GM23338 (cell line): Measurements from ENCODE around the gene TXNRD3. TPM values are rescaled to one million over a fixed set of nuclear protein-coding genes. Genes with fewer than 3 reads are reported as not detected.

ENCODE experiments used
- ATAC-seq: fragments of 200-7000 bp; cut with Tn5 transposase; 3 replicates; pipeline ENCODE4 v1.9.1; 2020
- DNase-seq: peaks from one replicate; pipeline ENCODE4 v3.0.0-alpha.2; 2015; ENCODE audit warnings: low spot score
- H2AFZ ChIP-seq: fragments of 200-600 bp; sonication (generic); 2 replicates; pipeline ENCODE4 v1.8.0; 2016; ENCODE audit warnings: antibody characterized with exemption, mild to moderate bottlenecking, moderate library complexity
- H3F3A ChIP-seq: fragments of 200-600 bp; sonication (generic); replicated peaks from 2 replicates; pipeline ENCODE4 v1.8.0; 2017; ENCODE audit warnings: antibody characterized with exemption, mixed run types, low read depth
- H3K27ac ChIP-seq: fragments of 200-600 bp; sonication (generic); 2 replicates; pipeline ENCODE4 v1.6.1; 2016; ENCODE audit warnings: low read depth
- H3K27me3 ChIP-seq: fragments of 200-600 bp; sonication (generic); 2 replicates; pipeline ENCODE4 v1.8.0; 2016; ENCODE audit warnings: mild to moderate bottlenecking, mixed run types, moderate library complexity; ENCODE audit not compliant: insufficient read depth
- H3K36me3 ChIP-seq: fragments of 200-600 bp; sonication (generic); 2 replicates; pipeline ENCODE4 v1.8.0; 2016; ENCODE audit warnings: mild to moderate bottlenecking; ENCODE audit not compliant: insufficient read depth
- H3K4me1 ChIP-seq: fragments of 200-600 bp; sonication (generic); 2 replicates; pipeline ENCODE4 v1.8.0; 2016; ENCODE audit warnings: mild to moderate bottlenecking, moderate library complexity; ENCODE audit not compliant: insufficient read depth
- H3K4me2 ChIP-seq: fragments of 200-600 bp; sonication (generic); 2 replicates; pipeline ENCODE4 v1.7.1; 2017; ENCODE audit warnings: mixed run types
- H3K4me3 ChIP-seq: fragments of 200-600 bp; sonication (generic); 2 replicates; pipeline ENCODE4 v1.6.1; 2016; ENCODE audit warnings: mixed run types
- H3K79me2 ChIP-seq: fragments of 200-600 bp; sonication (generic); replicated peaks from 2 replicates; pipeline ENCODE4 v1.8.0; 2017; ENCODE audit warnings: mild to moderate bottlenecking; ENCODE audit not compliant: insufficient read depth
- H3K9me2 ChIP-seq: fragments of 200-600 bp; sonication (generic); 2 replicates; pipeline ENCODE4 v1.8.0; 2017; ENCODE audit not compliant: insufficient read depth
- H4K20me1 ChIP-seq: fragments of 200-600 bp; sonication (generic); replicated peaks from 2 replicates; pipeline ENCODE4 v1.8.0; 2017; ENCODE audit warnings: mild to moderate bottlenecking; ENCODE audit not compliant: insufficient read depth
- H3K27ac Mint-ChIP-seq: 2 replicates; pipeline ENCODE4 v1.8.0; 2020; ENCODE audit warnings: inconsistent platforms, mild to moderate bottlenecking, moderate library complexity, mixed read lengths
- H3K27me3 Mint-ChIP-seq: 3 replicates; pipeline ENCODE4 v1.8.0; 2022; ENCODE audit warnings: low read depth, mild to moderate bottlenecking, moderate library complexity, mixed read lengths, inconsistent platforms; ENCODE audit not compliant: insufficient read depth, poor library complexity
- H3K36me3 Mint-ChIP-seq: 3 replicates; pipeline ENCODE4 v1.8.0; 2021; ENCODE audit warnings: low read depth, mild to moderate bottlenecking, inconsistent platforms, moderate library complexity, mixed read lengths
- H3K4me1 Mint-ChIP-seq: 3 replicates; pipeline ENCODE4 v1.8.0; 2020; ENCODE audit warnings: mild to moderate bottlenecking, inconsistent platforms, mixed read lengths
- H3K4me3 Mint-ChIP-seq: 3 replicates; pipeline ENCODE4 v1.8.0; 2021; ENCODE audit warnings: moderate library complexity, mild to moderate bottlenecking, inconsistent platforms, mixed read lengths
- H3K9me3 Mint-ChIP-seq: 3 replicates; pipeline ENCODE4 v1.8.0; 2020; ENCODE audit warnings: moderate library complexity, mild to moderate bottlenecking, inconsistent platforms, mixed read lengths
- CREB1 ChIP-seq: fragments of 250-450 bp; sonication (Bioruptor Pico); IDR thresholded peaks from 2 replicates; pipeline ENCODE4 v1.5.0; 2020; ENCODE audit warnings: low read depth, mild to moderate bottlenecking, moderate library complexity
- EZH2 ChIP-seq: fragments of 200-600 bp; sonication (generic); IDR thresholded peaks from one replicate; pipeline ENCODE4 v1.8.0; 2017; ENCODE audit warnings: antibody characterized with exemption, mild to moderate bottlenecking, low read depth; ENCODE audit not compliant: unreplicated experiment
- EZH2phosphoT487 ChIP-seq: fragments of 200-600 bp; sonication (generic); IDR thresholded peaks from one replicate; pipeline ENCODE4 v1.8.1; 2018; ENCODE audit warnings: antibody characterized with exemption; ENCODE audit not compliant: unreplicated experiment
- JUNB ChIP-seq: IDR thresholded peaks from one replicate; pipeline ENCODE4 v1.6.1; 2016; ENCODE audit warnings: antibody characterized with exemption; ENCODE audit not compliant: unreplicated experiment
- NANOG ChIP-seq: IDR thresholded peaks from 2 replicates; pipeline ENCODE4 v1.6.1; 2016; ENCODE audit warnings: antibody characterized with exemption, borderline replicate concordance
- POLR2AphosphoS5 ChIP-seq: IDR thresholded peaks from 2 replicates; pipeline ENCODE4 v1.6.1; 2016; ENCODE audit warnings: antibody characterized with exemption, low read depth
- STAT1 ChIP-seq: IDR thresholded peaks from one replicate; pipeline ENCODE4 v1.6.1; 2016; ENCODE audit warnings: antibody characterized with exemption; ENCODE audit not compliant: unreplicated experiment
- ZNF114 ChIP-seq: fragments of 250-450 bp; sonication (Bioruptor Pico); IDR thresholded peaks from 2 replicates; pipeline ENCODE4 v1.5.0; 2020; ENCODE audit warnings: mild to moderate bottlenecking, moderate library complexity
- ZNF331 ChIP-seq: fragments of 250-450 bp; sonication (Bioruptor Pico); IDR thresholded peaks from 2 replicates; pipeline ENCODE4 v1.5.0; 2020; ENCODE audit warnings: low read depth, mild to moderate bottlenecking, moderate library complexity
- ZNF462 ChIP-seq: fragments of 250-450 bp; sonication (Bioruptor Pico); IDR thresholded peaks from 2 replicates; pipeline ENCODE4 v1.5.0; 2020; ENCODE audit warnings: mild to moderate bottlenecking, moderate library complexity
- polyA plus RNA-seq: library from polyadenylated mRNA; unstranded; fragments of >200 nt; fragmentation: Nextera tagmentation; extraction: Ambion mirVana; gene quantifications from 2 replicates; pipeline ENCODE4 v1.2.1, GENCODE V29; 2016
- total RNA-seq: library from RNA; depleted of rRNA; stranded (reverse); fragments of >200 nt; shearing (Covaris generic); gene quantifications from 2 replicates; pipeline ENCODE4 v1.2.3, GENCODE V29; 2014
- TF ChIP-seq, protein P1 (sequence below), 2 experiments: fragments of 200-600 bp in 1 of 2; sonication (generic) in 1 of 2; conservative IDR thresholded peaks; 2 replicates each; pipeline versions ENCODE4 v1.5.1 to v1.6.1; 2016 to 2017; ENCODE audit warnings: antibody characterized with exemption in 2 of 2, low read depth in 2 of 2, mild to moderate bottlenecking in 2 of 2, moderate library complexity in 1 of 2
- TF ChIP-seq, protein P2 (sequence below): IDR thresholded peaks from one replicate; pipeline ENCODE4 v1.6.1; 2018; ENCODE audit warnings: antibody characterized with exemption; ENCODE audit not compliant: unreplicated experiment
- TF ChIP-seq, protein P3 (sequence below): IDR thresholded peaks from 2 replicates; pipeline ENCODE4 v1.6.1; 2016; ENCODE audit warnings: antibody characterized with exemption

The TXNRD3 gene
- total and polyA plus RNA-seq, 2 experiments from 2014 or later: 3.0 to 4.1 TPM

DNA sequence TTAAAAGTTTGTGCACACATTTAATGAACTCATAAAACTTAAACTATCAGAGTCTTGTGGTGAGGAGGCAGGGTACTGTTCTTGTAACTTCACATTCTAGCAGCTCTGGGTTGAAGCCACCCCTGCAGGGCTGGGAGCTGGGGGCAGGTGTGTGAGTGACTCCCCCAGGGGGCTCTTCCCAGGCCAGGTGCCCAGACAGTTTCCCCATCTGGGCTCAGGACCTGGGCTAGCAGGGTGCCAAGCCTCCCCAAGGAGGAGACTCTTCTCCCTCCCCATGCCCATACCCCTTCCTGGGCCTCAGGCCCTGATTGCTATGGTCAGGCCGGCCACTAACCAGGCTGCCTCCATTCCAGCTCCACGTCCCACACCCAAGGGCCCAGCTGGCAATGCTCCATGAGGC, 27.1 kb upstream of the TXNRD3 start:
- peaks cover 11% of the 10 kb centered on the region for H3K4me1 ChIP-seq
- no peaks in the 10 kb centered on the region for H3K9me2 ChIP-seq
- H4K20me1 ChIP-seq: no peaks in the 10 kb centered on the region
- Mint-ChIP-seq H3K36me3 (no peaks in the 10 kb centered on the region), H3K27me3 (peaks cover 19% of the 10 kb centered on the region), H3K27ac (no peak overlapping the region), H3K4me1 (peaks cover 34% of the 10 kb centered on the region), H3K4me3 (no peak overlapping the region), H3K9me3 (no peaks in the 10 kb centered on the region)
- H3K4me2 ChIP-seq: no peak overlapping the region
- no peaks in the 10 kb centered on the region for H3F3A ChIP-seq
- no peak for TF ChIP-seq ZNF114
- TF ChIP-seq JUNB: no peak
- TF ChIP-seq, protein P1, sequence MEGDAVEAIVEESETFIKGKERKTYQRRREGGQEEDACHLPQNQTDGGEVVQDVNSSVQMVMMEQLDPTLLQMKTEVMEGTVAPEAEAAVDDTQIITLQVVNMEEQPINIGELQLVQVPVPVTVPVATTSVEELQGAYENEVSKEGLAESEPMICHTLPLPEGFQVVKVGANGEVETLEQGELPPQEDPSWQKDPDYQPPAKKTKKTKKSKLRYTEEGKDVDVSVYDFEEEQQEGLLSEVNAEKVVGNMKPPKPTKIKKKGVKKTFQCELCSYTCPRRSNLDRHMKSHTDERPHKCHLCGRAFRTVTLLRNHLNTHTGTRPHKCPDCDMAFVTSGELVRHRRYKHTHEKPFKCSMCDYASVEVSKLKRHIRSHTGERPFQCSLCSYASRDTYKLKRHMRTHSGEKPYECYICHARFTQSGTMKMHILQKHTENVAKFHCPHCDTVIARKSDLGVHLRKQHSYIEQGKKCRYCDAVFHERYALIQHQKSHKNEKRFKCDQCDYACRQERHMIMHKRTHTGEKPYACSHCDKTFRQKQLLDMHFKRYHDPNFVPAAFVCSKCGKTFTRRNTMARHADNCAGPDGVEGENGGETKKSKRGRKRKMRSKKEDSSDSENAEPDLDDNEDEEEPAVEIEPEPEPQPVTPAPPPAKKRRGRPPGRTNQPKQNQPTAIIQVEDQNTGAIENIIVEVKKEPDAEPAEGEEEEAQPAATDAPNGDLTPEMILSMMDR (conservative IDR thresholded peaks at IDR 0.05; ENCODE audit: low read depth in 2 of 2): no peak
- no peak for TF ChIP-seq EZH2
- TF ChIP-seq POLR2AphosphoS5: no peak
- TF ChIP-seq NANOG: no peak
- TF ChIP-seq ZNF331 (CRISPR knock-in tag): no peak
- no peak for TF ChIP-seq CREB1 (CRISPR knock-in tag)
- TF ChIP-seq EZH2phosphoT487: no peak
- TF ChIP-seq, protein P2, sequence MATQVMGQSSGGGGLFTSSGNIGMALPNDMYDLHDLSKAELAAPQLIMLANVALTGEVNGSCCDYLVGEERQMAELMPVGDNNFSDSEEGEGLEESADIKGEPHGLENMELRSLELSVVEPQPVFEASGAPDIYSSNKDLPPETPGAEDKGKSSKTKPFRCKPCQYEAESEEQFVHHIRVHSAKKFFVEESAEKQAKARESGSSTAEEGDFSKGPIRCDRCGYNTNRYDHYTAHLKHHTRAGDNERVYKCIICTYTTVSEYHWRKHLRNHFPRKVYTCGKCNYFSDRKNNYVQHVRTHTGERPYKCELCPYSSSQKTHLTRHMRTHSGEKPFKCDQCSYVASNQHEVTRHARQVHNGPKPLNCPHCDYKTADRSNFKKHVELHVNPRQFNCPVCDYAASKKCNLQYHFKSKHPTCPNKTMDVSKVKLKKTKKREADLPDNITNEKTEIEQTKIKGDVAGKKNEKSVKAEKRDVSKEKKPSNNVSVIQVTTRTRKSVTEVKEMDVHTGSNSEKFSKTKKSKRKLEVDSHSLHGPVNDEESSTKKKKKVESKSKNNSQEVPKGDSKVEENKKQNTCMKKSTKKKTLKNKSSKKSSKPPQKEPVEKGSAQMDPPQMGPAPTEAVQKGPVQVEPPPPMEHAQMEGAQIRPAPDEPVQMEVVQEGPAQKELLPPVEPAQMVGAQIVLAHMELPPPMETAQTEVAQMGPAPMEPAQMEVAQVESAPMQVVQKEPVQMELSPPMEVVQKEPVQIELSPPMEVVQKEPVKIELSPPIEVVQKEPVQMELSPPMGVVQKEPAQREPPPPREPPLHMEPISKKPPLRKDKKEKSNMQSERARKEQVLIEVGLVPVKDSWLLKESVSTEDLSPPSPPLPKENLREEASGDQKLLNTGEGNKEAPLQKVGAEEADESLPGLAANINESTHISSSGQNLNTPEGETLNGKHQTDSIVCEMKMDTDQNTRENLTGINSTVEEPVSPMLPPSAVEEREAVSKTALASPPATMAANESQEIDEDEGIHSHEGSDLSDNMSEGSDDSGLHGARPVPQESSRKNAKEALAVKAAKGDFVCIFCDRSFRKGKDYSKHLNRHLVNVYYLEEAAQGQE: no peak
- TF ChIP-seq, protein P3, sequence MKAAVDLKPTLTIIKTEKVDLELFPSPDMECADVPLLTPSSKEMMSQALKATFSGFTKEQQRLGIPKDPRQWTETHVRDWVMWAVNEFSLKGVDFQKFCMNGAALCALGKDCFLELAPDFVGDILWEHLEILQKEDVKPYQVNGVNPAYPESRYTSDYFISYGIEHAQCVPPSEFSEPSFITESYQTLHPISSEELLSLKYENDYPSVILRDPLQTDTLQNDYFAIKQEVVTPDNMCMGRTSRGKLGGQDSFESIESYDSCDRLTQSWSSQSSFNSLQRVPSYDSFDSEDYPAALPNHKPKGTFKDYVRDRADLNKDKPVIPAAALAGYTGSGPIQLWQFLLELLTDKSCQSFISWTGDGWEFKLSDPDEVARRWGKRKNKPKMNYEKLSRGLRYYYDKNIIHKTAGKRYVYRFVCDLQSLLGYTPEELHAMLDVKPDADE: no peak
- no peak for TF ChIP-seq ZNF462 (CRISPR knock-in tag)
- TF ChIP-seq STAT1: no peak
- H3K27ac ChIP-seq: no peak overlapping the region
- no peak overlapping the region for H3K4me3 ChIP-seq
- DNase-seq: no peak
- H3K36me3 ChIP-seq: no peaks in the 10 kb centered on the region
- H3K79me2 ChIP-seq: no peaks in the 10 kb centered on the region
- peaks cover 22% of the 10 kb centered on the region for H3K27me3 ChIP-seq
- no peak overlapping the region for H2AFZ ChIP-seq
- no peak for ATAC-seq
